GM19438 (cell line): ENCODE measurements around the gene MPZL3.

ENCODE experiments used
- ATAC-seq: cut with Tn5 transposase; IDR thresholded peaks from one replicate; pipeline ENCODE4 v1.9.1; 2021; ENCODE audit warnings: low read depth; ENCODE audit not compliant: unreplicated experiment

Gene MPZL3, protein sequence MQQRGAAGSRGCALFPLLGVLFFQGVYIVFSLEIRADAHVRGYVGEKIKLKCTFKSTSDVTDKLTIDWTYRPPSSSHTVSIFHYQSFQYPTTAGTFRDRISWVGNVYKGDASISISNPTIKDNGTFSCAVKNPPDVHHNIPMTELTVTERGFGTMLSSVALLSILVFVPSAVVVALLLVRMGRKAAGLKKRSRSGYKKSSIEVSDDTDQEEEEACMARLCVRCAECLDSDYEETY

DNA sequence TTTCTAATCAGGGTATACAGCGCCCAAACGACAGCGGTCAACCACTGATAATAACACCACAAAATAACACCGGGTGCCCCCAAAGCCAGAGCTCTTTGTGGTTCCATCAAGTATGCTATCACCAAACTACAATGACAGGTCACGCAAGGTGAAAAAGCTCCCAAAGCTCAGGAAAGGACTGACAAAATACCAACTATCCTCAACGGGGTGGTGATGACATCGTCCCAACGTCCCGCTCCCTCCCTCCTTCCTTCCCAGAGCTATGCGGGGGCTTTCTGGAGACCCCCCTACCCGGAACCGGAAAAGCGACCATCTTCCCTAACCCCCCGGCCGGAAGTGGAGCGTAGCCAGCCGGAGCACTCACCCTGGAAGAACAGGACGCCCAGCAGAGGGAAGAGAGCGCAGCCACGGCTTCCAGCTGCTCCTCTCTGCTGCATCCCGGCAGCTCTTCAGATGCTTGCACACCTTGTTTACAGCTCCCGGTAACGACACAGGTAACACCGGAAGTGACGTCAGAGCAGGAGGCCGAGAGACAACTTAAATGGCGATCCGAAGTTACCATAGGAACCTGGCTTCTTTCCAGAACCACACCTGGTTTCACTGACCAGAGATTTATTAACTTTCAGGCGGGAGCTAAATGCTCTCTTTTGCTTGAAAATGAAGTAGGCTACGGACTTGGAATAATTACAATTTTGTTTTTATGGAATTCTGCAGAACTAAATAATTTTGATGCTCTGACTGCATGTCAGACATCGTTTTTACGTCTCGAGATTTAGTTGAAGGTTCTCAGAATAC, at the start of gene MPZL3:
TSS of gene MPZL3 (minus strand) at position 508 of the 795 bp plus-strand sequence. CDS start at position 437, 71 bp downstream.
- ATAC-seq = peak; percentile 75

DNA sequence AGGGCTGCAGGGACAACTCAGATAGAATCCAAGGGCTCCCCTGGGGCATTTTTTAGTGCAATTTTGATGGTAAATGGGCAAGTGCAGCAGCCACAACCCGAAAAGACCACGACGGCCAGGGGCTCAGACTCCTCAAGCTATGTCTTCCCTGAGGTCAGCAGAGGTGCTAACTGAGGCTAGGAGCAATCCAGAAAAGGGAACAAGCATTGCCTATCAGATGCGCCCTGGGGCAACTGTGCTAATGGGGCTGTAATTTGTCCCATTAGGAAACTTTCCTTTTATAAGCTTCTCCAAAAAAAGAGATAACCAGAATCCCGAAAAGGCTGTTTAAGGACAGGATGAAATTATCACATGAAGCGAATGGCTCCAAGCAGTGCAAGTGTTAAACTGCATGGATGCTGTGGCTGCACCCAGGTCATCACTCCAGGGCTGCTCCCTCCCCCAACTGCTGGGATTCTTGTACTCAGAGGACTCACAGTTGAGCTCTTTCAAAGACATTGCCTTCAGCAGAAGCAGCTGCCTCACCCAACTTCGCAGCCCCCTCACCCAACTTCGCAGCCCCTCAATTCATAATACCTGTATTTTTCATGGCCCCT, 49.5 kb upstream of the MPZL3 start:
- no peak for ATAC-seq

DNA sequence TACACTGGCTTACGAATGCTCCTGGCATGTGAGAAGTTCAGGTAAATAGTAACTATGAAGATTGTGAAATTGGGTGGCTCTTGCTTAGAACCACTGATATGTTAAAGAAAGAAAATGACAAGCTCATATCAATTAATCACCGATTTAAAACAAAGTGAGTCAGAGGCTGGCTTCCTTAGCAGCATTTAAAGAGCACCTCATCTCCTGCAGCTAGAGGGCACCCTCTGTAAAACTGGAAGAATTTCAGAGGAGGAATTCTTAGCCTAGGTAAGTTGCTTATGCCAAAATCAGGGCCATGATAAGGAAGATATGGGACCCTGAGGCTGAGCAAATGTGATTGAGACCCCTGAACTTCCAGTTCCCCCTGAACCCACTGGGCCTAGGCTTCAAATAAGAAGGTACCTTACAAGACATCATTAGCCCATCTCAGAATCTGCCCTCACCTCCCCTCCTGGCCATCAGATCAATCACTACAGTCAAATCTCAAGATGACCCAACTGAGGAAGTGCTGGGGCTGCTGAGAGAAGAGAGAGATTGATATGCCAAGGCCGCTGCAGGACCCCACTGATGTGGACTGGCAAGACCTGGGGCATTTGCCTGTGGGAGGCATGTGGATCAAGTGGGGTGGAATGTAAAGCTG, 43.8 kb upstream of the MPZL3 start:
- no peak for ATAC-seq

GRCh38 chr11:118295199-118295598, 43.0 kb upstream of the MPZL3 start:
- ATAC-seq = no peak

- no peak for ATAC-seq
These were observed 41.9 kb upstream of the MPZL3 start for GRCh38 chr11:118294053-118294452.

DNA sequence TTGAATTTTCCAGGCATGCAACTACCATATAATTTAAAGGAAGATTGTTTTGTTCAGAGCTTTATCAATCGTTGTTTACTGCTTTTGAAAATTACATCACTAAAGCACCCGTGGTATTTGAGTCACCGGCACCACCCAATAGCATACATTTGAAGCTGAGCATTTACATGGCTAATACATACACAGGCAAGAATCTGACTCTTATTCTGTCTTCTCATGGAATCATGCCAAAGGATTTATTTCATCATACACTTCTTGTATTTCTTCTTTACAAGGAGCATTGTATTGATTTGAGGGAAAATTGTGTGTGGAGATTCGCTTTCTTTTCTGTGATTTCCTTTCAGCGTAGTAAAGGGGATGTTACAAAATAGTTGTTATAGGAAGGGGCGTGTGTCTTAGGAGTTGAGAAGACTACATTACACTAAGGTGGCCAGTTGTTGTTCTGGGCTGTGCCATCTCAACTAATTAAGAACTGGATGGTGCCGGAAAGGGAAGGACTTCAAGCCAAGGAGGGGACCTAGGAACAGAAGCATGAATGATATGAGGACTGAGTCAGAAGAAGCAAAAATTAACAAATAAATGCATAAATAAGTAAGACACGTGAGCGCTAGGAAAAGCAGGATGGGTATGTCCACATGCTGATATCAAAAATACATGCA, 39.4 kb upstream of the MPZL3 start:
- ATAC-seq = no peak

GRCh38 chr11:118290923-118291322, 38.8 kb upstream of the MPZL3 start:
- ATAC-seq = no peak

DNA sequence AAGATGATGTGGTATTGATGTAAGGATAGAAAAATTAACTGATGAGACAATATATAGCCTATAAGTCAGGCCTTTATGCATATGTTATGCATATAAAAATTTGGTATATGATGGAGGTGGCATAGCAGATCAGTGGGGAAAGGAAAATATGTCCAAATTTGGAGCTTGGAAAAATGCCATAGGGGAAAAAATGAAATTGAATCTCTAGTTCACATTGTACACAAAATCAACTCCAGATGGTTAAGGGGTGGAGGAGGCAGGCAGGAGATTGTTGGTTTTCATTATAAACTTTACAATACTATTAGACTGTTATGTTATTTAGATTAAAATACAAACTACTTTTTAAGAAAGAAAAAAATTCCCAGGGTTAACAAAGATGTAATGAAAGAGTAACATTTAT, 37.2 kb upstream of the MPZL3 start:
- no peak for ATAC-seq

DNA sequence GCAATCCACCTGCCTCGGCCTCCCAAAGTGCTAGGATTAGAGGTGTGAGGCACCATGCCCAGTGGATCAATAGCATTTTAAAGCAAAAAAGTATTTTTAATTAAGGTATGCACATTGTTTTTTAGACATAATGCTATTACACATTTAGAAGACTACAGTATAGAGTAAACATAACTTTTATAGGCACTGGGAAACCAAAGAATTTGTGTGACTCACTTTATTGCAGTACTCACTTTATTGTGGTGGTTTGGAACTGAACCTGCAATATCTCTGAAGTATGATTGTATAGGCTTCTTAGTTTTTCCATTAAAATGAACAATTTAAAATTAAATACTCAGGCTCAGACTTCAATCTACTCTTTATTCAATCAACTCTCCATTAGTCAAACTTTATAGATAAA, 34.8 kb upstream of the MPZL3 start:
- ATAC-seq = no peak

GRCh38 chr11:118286545-118286944, 34.4 kb upstream of the MPZL3 start:
- ATAC-seq = no peak

- no peak for ATAC-seq
These were observed 31.7 kb upstream of the MPZL3 start for GRCh38 chr11:118283756-118284350.

GRCh38 chr11:118283037-118283636, 31.0 kb upstream of the MPZL3 start:
- no peak for ATAC-seq

DNA sequence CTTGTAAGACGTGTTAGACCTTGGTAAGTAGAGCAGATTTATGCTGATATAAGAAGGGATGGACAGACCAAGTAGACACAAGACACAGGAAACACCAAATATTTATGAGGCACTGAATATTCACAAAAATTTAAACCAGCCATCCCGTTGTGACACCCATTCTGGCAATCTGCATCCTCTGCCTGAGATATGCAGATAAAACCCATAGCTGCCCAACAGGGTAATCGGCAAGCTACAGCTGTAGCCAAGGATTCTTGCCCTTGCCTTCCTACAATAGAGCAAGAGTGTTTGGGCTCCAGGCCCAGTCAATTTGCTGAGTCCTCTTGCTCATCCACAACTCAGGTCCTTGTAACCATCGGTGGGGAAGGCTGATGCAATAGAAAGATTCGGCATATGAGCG, 30.4 kb upstream of the MPZL3 start:
- ATAC-seq = no peak

DNA sequence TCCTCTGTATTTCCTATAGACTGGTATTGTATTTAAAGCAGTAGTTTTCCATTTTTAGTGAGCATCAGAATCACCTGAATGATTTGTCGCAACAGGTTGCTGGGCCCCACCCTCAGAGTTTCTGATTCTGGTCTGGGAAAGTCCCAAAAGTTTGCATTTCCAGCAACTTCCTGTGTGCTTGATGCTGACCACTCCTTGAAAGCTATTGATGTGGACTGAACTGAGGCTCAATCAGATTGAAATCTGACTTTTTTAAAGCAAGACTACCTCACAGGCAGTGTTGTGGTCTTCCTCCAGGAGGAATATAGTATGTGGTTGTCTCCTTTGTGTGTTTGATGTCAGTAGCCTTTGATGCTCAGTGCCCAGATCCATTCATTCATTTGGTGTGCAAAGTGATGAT, 29.1 kb upstream of the MPZL3 start:
- no peak for ATAC-seq

GRCh38 chr11:118277312-118277711, 25.1 kb upstream of the MPZL3 start:
- ATAC-seq = no peak

GRCh38 chr11:118276422-118276821, 24.3 kb upstream of the MPZL3 start:
- no peak for ATAC-seq

- ATAC-seq = no peak
These were observed 23.0 kb upstream of the MPZL3 start for GRCh38 chr11:118275176-118275575.

GRCh38 chr11:118274186-118274585, 22.0 kb upstream of the MPZL3 start:
- no peak for ATAC-seq

- ATAC-seq = no peak
These were observed 19.8 kb upstream of the MPZL3 start for GRCh38 chr11:118272001-118272400.

- ATAC-seq = no peak
These were observed 15.3 kb upstream of the MPZL3 start for GRCh38 chr11:118267486-118267885.
